Stomach smooth muscle (tissue), 2 donors: ENCODE data around the gene ZBTB22.
"Not testable (repeated sequence)": the region's sequence is repeated elsewhere in the genome, so short reads cannot be mapped to it uniquely, and the experiment has no call there.

Experiments
- H3K27ac ChIP-seq: one replicate; pipeline ENCODE4 v1.7.0; 2013; ENCODE audit warnings: mild to moderate bottlenecking, low read length, inconsistent platforms
- H3K27me3 ChIP-seq, 2 donors: one replicate each; pipeline ENCODE4 v1.7.0; 2013; ENCODE audit warnings: low read length in 2 of 2; ENCODE audit not compliant: insufficient read depth in 2 of 2, control insufficient read depth in 1 of 2
- H3K36me3 ChIP-seq, 2 donors: one replicate each; pipeline ENCODE4 v1.7.0; 2013; ENCODE audit warnings: low read length in 2 of 2; ENCODE audit not compliant: control insufficient read depth in 2 of 2, insufficient read depth in 2 of 2
- H3K4me1 ChIP-seq: one replicate; pipeline ENCODE4 v1.7.0; 2013; ENCODE audit warnings: low read length; ENCODE audit not compliant: control insufficient read depth, insufficient read depth
- H3K4me3 ChIP-seq, 2 donors: one replicate each; pipeline ENCODE4 v1.7.0; 2013; ENCODE audit warnings: low read length in 2 of 2
- H3K9ac ChIP-seq, 2 donors: one replicate each; pipeline ENCODE4 v1.7.0; 2013; ENCODE audit warnings: low read length in 2 of 2, mild to moderate bottlenecking in 1 of 2
- H3K9me3 ChIP-seq, 2 donors: one replicate each; pipeline ENCODE4 v1.7.0; 2013; ENCODE audit warnings: low read length in 2 of 2; ENCODE audit not compliant: control insufficient read depth in 2 of 2
- donor health status: healthy.
- donor health status: Pancreatic carcinoma.

ZBTB22 gene

GRCh38 chr6:33317669-33318425 lies at the start of gene ZBTB22:
ZBTB22 (minus strand) TSS chr6:33317744; CDS start chr6:33316916, 828 bp downstream.
- Histone ChIP-seq H3K9ac (peak within 1 kb of the TSS; percentile 73 to 89), H3K27me3 (no peaks in the 10 kb centered on the region), H3K4me3 (peak within 1 kb of the TSS; percentile 83), H3K36me3 (peaks cover 21 to 25% of the 10 kb centered on the region in 2 donors), H3K27ac (peak within 1 kb of the TSS; percentile 81), H3K9me3 (no peaks in the 10 kb centered on the region), H3K4me1 (peaks cover 60% of the 10 kb centered on the region)

GRCh38 chr6:33367009-33367714 lies 49.6 kb upstream of the ZBTB22 start:
- Histone ChIP-seq H3K4me3 (no peak overlapping the region), H3K9ac (no peak overlapping the region), H3K36me3 (no peaks in the 10 kb centered on the region), H3K27me3 (no peaks in the 10 kb centered on the region), H3K9me3 (no peaks in the 10 kb centered on the region), H3K27ac (no peak overlapping the region), H3K4me1 (no peaks in the 10 kb centered on the region)

- H3K4me3 ChIP-seq, H3K27ac ChIP-seq, H3K4me1 ChIP-seq, H3K36me3 ChIP-seq, H3K9ac ChIP-seq, H3K27me3 ChIP-seq, H3K9me3 ChIP-seq: not testable (repeated sequence)
Observed at GRCh38 chr6:33365206-33365971, 47.8 kb upstream of the ZBTB22 start.

- not testable (repeated sequence) for H3K4me3 ChIP-seq, H3K4me1 ChIP-seq, H3K36me3 ChIP-seq, H3K9ac ChIP-seq, H3K27ac ChIP-seq, H3K9me3 ChIP-seq, H3K27me3 ChIP-seq
Observed at GRCh38 chr6:33364475-33365205, 47.1 kb upstream of the ZBTB22 start.

- H3K4me1 ChIP-seq, H3K9me3 ChIP-seq, H3K27ac ChIP-seq, H3K36me3 ChIP-seq, H3K27me3 ChIP-seq, H3K9ac ChIP-seq, H3K4me3 ChIP-seq: not testable (repeated sequence)
Observed at GRCh38 chr6:33363486-33363885, 45.9 kb upstream of the ZBTB22 start.

- H3K4me1 ChIP-seq = no peaks in the 10 kb centered on the region
- H3K4me3 ChIP-seq = no peak overlapping the region
- H3K36me3 ChIP-seq = no peaks in the 10 kb centered on the region
- H3K27me3 ChIP-seq = peaks cover 0 to 5% of the 10 kb centered on the region in 2 donors
- no peak overlapping the region for H3K27ac ChIP-seq
- H3K9ac ChIP-seq = no peak overlapping the region
- H3K9me3 ChIP-seq = no peaks in the 10 kb centered on the region
Observed at GRCh38 chr6:33359331-33359730, 41.8 kb upstream of the ZBTB22 start.

GRCh38 chr6:33357160-33357871 lies 39.8 kb upstream of the ZBTB22 start:
- H3K9me3 ChIP-seq, H3K4me3 ChIP-seq, H3K27me3 ChIP-seq, H3K27ac ChIP-seq, H3K36me3 ChIP-seq, H3K4me1 ChIP-seq, H3K9ac ChIP-seq: not testable (repeated sequence)

GRCh38 chr6:33356295-33356694 lies 38.8 kb upstream of the ZBTB22 start:
- no peaks in the 10 kb centered on the region for H3K36me3 ChIP-seq

GRCh38 chr6:33355860-33356259 lies 38.3 kb upstream of the ZBTB22 start:
- not testable (repeated sequence) for H3K9ac ChIP-seq, H3K4me3 ChIP-seq, H3K36me3 ChIP-seq, H3K4me1 ChIP-seq, H3K27ac ChIP-seq, H3K27me3 ChIP-seq, H3K9me3 ChIP-seq

More at GRCh38 chr6:33356295-33356694, 38.8 kb upstream of the ZBTB22 start:
- Histone ChIP-seq H3K27ac (no peak overlapping the region), H3K4me1 (no peaks in the 10 kb centered on the region), H3K9ac (no peak overlapping the region), H3K4me3 (no peak overlapping the region), H3K9me3 (no peaks in the 10 kb centered on the region), H3K27me3 (peaks cover 0 to 5% of the 10 kb centered on the region in 2 donors)

GRCh38 chr6:33347816-33348215 lies 30.3 kb upstream of the ZBTB22 start:
- Histone ChIP-seq H3K27me3 (no peaks in the 10 kb centered on the region), H3K9ac (no peak overlapping the region), H3K4me3 (no peak overlapping the region), H3K36me3 (no peaks in the 10 kb centered on the region), H3K27ac (no peak overlapping the region), H3K4me1 (peaks cover 4% of the 10 kb centered on the region), H3K9me3 (no peaks in the 10 kb centered on the region)
